HS-5 (cell line): ENCODE measurements around the gene C2CD2.
A peak's percentile ranks its signal among the peaks of the same experiment; 100 is the strongest.
"Not testable (repeated sequence)": the region's sequence is repeated elsewhere in the genome, so short reads cannot be mapped to it uniquely, and the experiment has no call there.

ENCODE experiments used
- DNase-seq: peaks from one replicate; pipeline ENCODE4 v3.0.0-alpha.2; 2012; ENCODE audit warnings: low read depth

The C2CD2 gene

DNA sequence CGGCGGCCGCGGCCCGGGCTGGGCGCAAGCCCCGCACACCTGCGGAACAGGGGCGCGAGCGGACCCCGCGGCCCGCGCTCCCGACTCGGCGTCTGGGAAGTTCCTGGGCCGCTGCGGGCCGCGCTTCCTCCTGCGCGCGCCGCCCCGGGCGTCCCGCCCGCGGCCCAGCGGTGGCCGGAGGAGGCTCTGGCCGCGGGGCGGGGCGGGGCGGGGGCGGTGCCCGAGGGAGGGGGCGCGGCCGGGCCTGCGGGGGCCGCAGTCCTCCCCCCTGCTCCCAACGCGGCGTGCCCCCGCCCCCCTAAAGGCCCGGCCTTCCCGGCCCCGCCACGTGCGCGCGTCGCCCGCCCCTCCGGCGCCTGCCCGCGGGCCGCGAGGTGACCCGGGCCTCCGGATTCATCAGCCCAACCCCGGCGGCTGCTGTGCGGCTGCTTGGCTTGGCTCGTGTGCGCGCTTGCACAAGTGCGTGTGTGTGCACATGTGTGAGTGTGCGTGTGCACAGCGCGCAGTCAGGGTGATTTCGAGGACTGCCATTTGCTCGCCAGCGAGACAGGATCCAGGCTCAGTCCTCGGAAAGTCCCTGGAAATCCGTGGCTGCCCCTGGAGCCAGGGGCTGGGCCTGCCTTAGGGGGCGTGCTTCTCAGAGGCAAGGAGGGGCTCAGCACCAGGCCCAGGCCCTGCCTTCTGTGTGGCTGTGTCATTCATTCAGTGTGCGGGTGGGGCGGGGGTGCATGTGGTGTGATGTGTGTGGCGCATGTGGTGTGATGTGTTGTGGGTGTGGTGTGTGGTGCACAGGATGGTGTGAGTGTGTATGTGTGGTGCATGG is at the start of gene C2CD2:
TSS of gene C2CD2 (minus strand) at position 188 of the 823 bp plus-strand sequence. CDS start 370 bp downstream, outside the sequence.
- DNase-seq, result no peak

DNA sequence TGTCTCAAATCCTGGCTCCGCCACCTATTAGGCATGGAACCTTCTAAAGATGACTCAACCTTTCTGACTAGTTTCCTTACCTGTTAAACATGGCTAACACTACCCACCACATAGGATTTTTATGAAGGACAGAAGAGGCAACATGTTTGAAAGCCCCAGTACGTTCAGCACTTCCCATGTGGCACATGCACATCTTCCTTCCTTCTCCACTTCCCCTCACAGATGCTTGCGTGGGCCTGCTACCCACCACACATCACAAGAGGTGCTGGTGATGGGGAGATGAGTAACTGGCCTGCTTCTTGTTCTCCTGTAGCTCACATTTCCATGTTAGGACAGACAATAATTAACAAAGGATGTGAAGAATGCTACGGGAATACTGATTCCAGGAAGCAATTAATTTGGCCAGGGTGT is 49.2 kb upstream of the C2CD2 start:
- DNase-seq, result peak; percentile 16

DNA sequence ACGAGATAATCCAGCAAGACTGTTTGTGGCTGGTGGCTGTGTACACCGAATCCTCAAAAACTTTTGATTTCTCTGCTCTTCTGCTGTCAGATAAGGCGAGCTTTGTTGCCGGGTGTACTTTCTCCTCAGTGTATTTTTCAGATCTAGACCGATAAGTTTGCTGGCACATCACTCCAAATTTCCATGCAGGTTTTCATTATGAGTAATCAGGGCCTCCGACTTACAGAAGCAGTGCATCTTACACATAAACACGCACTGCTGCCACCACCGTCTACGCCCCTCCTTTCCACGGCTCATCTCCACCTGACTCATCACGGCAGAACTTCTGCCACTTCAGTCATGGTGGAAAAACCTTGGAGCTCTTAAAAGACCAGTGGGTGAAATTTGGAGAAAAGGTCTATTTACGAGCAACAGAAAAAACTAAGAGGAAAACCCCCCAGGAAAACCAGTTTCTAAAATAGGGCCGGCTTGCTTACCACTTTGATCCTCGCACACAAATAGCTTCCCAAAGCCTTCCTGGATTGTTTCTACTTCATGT is 48.7 kb upstream of the C2CD2 start:
- DNase-seq, result peak; percentile 81

DNA sequence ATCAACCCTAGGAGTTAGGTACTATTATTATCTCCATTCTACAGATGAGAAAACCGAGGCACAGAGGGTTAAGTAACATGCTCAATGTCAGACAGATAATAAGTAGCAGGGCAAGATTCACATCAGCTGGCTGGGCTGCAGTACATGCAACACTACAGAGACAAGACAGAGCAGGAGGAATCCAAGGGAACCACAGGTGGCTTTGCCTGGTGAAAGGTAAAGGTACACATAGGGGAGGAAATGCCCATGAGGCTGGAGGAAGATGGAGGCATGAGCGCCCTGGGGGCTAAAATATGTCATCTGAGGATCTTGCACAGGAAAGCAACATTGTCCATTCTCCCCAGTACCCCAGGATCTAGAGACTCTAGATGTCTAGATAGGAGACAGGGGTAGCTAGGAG is 48.0 kb upstream of the C2CD2 start:
- no peak for DNase-seq

DNA sequence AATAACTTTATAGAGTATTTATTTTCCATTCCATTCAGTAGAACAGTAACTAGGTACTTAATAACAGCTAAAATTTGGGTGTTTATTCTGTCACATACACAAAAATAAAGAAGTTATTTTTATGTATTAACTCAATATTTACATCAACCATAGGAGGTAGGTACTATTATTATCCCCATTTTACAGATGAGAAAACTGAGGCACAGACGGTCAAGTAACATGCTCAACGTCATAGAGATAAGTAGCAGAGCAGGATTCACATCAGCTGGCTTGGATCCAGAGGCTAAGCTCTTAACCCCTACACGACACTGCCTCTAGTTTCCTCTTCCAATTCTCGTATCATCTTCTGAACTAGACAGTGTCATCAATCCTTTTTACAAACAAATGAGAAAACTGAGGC is 47.1 kb upstream of the C2CD2 start:
- no peak for DNase-seq

DNA sequence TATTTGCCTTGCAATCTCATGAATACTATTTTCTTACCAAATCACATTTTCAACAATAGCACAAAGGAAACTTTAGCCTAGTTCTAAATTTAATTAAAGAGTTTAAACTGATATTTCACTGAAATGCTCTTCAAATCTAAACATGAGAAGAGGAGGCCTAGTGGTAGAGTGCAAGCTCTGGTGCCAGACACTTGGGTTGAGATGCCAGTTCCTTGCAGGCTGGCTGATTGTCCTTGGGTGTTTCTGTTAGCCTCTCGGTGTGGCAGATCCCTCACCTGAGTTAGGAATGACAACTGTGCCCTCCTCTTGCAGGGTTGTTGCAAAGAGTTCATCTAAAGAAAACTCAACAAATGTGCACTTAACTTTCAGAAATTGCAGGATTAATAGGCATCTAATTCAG is 43.8 kb upstream of the C2CD2 start:
- no peak for DNase-seq

DNA sequence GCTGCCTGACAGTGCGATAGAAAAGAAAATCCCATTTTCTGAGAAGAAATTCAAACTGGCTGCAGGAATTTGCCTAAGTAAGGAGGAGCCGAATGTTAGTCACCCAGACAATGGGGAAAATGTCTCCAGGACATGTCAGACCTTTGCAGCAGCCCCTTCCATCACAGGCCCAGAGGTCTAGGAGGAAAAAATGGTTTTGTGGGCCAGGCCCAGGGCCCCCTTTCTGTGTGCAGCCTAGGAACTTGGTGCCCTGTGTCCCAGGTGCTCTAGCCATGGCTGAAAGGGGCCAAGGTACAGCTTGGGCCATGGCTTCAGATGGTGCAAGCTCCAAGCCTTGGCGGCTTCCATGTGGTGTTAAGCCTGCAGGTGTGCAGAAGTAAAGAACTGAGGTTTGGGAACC is 41.8 kb upstream of the C2CD2 start:
- no peak for DNase-seq

DNA sequence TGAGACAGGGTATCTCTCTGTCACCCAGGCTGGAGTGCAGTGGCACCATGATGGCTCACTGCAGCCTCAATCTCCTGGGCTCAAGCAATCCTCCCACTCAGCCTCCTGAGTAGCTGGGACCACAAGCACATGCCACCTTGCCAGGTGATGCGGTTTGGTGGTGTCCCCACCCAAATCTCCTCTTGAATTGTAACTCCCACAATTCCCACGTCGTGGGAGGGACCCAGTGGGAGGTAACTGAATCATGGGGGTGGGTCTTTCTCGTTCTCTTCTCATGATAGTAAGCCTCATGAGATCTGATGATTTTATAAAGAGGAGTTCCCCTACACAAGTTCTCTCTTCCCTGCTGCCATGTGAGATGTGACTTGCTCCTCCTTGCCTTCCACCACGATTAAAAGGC is 40.8 kb upstream of the C2CD2 start:
- not testable (repeated sequence) for DNase-seq

DNA sequence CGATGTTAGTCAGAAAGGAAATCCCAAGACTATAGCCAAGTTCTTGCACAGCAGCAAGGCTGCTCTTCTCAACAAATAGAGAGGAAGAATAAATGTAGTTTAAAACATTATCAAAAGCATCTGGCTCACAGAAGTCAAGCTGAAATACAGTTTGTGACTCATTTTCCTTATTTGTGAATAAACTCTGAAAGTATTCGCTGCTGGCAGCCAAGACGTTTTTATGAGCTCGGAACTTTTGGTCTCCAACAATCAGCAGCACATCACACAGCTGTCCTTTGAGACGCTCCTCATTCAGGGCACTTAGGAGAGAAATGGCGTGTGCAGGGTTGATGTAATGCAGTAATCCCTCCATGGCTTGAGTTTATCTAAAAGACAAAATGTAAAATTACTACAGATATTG is 39.9 kb upstream of the C2CD2 start:
- DNase-seq, result peak; percentile 51

DNA sequence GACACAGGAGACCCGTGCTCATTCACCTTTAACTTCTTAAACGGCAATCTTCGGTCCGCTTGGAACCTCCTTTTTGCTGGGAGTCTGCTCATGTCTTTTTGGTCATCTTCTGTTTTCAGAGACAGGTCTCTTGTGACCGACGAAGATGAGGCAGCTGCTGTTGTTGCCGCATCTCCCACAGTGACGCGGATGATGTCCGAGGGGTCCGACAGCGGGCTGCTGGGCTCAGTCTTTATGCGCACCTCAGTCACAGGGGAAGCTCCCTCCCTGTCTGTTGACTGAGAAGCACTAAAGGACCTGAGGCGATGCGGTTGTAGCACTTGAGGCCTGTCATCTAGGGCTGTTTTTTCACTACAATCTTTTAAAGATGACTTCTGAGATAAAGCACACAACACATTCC is 38.8 kb upstream of the C2CD2 start:
- no peak for DNase-seq

DNA sequence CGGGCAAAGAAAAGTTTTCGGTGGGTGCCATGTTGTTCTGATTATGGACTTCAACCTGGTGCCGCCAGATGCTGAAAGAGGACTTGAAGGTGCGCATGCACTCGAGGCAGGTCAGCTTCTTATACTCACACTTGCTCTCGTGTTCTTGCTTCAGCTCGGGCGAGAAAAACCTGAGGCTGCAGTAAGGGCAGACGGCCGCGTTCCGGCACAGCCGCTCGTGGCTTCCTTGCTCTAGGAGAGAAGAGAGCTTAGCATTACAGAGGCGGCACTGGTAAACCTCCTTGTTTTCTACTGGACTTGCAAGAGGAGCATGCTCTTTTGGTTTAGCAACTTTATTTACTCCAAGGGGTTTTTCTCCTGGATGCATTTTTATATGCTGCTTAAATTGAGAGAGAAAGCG is 37.8 kb upstream of the C2CD2 start:
- no peak for DNase-seq

DNA sequence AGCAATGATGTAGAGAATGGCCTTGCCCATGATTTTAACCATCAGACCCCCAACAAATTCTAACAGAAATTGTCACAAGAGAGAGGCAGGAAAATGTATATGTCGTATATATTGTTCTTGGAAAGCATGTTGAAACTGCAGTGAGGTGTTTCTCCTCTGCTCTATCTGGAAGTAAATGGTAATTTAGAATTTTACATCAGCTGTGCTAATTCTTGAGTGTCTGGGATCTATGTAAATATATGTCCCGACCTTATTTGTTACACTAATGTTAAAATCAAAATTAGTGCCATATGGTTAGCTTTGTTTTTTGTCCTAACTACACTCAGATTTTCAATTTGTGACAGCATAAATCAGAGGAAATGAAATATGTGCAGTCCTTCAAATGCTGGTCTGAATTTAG is 35.9 kb upstream of the C2CD2 start:
- DNase-seq, result no peak

DNA sequence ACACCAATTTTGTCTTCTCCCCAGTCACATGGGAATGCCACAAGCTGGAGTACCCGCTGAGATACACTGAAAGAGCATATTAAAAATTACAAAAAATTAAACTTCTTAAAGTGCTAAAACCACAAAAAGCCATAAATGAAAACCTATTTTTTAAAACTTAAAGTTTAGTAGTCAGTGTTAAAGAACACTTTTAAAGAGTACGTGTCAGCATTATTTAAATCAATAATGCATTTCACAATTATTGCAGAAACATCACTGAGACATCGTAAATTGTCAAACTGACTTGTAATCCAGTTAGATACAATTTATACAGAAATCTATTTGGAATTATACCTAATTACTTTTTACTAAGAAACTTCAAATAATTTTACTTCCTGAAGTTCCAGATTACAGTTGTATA is 33.5 kb upstream of the C2CD2 start:
- no peak for DNase-seq

DNA sequence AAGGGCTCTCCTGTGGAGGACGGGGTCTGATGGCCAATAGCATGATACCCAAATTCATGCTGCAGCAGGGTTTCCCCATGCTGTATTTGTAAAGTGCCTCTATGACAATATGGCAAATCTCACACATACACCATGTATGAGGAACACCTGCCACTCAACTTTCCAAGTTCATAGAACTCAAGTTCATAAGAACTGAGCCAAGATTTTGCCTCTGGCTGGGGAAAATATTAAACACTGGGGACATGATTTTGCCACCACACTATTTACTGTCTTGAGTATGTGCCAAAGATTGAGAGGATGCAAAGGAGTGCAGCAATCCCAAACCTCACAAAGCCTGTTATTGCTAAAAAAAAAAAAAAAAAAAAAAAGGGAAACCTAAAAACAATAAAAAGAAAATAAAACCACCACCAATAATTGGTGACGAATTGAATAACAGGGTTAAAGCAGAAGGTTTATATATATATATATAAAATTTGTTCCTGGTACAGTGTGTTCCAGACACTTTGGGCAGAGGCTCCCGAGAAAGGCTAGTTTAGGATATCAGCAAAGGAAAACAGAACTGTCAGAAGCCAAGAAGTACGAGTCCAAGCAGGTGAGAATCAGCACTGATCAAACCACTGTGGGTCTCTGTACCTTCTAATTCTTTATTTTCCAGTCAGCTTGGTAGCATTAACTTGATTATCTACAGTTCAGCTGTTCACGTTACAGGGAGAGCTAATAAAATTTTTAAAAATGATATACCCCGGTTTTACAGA is 32.0 kb upstream of the C2CD2 start:
- no peak for DNase-seq

DNA sequence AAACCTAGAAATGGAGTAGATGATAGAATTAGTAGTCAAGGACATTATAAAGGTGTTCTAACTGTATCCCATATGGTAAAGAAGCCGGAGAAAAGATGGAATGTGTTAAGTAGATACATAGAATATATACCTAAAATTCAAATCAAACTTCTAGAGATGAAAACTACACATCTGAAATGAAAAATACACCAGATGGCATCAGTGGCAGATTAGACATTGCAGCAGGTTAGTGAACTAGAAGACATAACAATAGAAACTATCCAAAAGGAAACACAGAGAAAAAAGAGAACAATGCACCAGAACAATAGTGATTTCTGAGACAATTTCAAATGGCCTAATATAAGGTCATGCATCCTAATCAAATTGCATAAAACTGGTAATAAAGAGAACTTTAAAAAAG is 29.4 kb upstream of the C2CD2 start:
- no peak for DNase-seq

DNA sequence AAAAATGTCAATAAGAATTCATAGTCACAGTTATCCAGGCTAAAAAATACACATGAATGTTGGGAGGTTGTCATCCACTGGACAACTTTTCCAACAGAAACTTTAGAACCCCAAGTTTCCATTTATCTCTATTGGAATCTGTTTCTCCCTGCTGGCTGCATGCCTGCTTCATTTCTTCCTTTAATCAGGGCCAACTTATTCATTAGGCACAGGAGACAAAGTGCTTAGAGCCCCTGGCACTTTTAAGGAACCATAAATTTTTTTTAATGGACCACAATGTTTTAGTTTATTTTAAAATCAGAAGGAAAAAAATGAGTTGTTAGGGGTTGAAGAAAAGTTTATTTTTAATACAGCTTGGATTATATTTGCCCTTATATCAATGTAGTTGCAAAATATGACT is 26.7 kb upstream of the C2CD2 start:
- DNase-seq, result no peak

DNA sequence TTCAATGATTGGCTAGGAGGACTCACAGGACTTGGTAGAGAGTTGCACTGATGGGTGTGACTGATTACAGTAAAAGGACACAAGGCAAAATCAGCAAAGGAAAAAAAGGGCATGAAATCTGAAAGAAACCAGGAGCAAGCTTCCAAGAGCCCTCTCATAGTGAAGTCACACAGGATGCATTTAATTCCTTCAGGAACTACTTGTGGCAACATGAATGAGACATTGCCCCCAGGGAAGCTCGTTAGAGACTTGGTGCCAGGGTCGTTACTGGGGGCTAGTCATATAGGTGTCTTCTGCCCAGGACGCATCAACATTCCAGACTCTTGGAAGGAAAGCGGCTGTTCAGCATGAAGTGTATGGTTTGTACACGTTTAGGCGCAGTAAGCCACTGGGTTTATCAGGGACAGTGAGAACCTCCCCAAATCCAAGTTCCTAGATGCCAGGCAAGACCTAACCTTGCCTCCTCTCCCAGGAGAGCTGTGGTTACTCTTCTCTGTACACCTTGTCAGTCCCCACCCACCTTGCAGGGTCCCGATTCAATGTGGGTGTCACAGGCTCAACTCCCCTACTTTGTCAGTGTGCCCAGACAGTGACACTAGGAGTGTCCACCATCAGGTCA is 26.0 kb upstream of the C2CD2 start:
- no peak for DNase-seq

DNA sequence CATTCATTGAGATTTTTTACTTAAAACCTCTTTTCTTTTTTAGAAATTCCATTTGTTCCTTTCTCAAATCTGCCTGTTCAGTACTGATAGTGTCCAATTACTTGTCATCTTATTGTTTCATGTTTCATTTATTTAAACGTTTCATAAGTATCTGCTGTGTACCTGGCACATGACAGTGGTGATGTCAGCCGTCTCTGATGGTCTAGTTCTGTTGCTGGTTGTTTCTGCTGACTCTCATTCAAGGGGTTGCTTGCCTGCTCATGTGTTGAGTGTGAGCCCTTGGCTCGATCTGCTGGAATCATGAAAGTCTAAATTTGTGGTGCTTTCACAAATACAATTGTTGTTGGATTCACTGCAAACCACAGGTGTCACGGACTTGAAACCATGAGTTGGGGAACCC is 25.5 kb upstream of the C2CD2 start:
- no peak for DNase-seq

DNA sequence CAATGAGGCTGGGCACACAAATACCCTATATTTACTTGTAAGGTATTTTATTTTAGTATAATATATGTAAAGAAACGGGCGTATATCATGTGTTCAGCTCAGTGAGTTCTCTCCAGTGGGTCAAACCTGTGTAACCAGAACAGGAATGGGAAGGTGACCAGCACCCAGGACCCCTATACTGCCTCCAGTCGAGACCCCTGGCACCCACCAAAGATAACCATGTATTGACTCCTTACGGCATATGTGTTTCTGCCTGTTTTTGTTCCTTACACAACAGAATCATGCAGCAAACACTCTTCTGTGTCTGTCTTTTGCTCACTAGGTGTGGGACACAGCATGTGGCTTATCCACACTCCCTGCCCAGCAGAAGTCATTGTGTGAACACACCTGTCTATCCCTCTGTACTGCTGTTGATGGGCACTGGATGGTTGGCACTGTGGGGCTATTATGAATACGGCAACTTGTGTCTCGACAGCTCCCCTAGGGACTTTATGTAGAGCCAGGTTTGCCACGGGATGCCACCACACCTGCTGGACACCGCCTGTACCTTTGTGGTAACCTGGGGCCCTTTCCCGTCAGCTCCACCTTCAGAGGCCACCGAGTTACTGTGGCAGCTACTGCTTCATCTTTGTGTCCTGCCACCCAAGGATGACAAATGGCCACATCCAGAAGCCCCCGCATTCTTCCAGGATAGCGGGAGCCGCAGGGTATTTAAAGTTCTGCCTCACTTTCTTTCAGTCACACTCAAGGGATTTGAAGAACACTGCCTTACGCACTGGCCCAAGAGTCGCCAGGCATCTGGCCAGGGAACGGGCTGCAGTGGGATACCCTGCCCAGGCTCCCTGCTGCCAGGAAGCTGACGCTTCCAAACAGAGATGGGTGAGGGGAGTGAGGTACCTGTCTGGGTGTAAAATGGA is 23.5 kb upstream of the C2CD2 start:
- no peak for DNase-seq

DNA sequence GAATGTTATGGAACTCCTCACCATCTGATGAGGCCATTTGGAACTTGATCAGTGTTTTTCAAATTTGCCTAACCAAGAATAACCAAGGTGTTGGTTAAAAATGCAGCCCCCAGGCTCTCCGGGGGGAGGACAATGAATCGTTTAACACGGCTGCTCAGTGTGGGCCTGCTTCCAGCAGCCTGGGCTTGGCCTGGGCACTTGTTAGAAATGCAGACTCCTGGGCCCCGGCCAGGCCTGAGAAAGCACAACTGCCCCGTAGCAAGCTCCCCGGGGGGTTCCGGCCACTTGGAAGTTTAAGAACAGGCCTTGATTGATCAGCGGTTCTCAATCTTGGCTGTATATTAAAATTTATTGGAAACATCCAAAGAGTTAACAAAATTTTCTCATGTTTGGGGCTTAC is 22.8 kb upstream of the C2CD2 start:
- DNase-seq, result no peak

DNA sequence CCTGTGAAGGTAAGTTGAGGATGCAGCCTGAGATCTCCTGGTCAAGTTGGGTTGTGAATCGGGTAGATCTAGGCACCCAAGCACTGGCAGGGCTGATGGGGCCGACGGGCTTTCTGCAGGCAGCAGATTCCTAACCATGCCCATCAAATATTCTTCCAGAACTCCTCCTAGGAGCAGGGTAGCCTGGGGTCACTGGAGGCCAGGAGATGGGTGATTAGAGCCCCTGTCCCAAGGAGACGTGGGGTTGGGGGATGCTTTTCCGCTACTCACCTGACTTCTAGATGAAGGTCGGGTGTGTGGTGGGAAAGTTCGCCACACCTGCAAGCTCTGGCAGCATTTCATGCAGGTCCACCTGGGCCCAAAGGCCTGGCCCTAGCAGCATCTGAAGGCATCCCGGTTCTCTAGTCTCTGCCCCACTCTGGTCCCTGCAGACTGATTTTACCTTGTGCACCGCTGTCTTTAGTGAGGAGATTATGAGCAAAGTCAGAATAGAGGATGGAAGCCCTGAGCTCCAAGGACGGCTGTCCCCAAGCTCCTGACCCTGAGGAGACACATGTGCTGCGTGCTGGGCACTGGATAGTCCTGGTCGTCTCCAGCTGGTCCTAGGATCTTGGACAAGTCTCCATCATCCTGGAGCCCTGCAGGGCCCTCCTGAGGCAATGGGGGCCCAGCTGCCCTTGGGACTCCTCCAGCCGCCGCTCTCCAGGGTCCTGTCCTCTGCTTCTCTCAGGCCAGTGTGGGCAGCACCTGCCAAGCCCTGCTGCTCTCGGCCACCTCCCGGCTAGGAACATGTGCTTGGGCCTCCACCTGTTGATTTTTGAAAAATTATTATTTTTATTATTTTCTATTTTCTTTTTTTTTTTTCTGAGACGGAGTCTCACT is 21.8 kb upstream of the C2CD2 start:
- no peak for DNase-seq
